ENCODE results near the gene SYT15. TPM values are rescaled to one million over a fixed set of nuclear protein-coding genes. Genes with fewer than 3 reads are reported as not detected.

Gene SYT15
- total and polyA plus RNA-seq, 2 donors (not counting 3 experiments of a cell fraction or from before 2014, with no cell fraction given), result 0.50 to 0.75 TPM

- no peak for FAIRE-seq
- Histone ChIP-seq H3K79me2 (ENCODE audit: control insufficient read depth, insufficient read depth, low read length) (no peaks in the 10 kb centered on the region), H3K4me2 (ENCODE audit: insufficient read depth, low read length) (no peak overlapping the region), H3K27ac (ENCODE audit: insufficient read depth, low read depth, low read length) (no peak overlapping the region), H2AFZ (ENCODE audit: low read depth, low read length) (no peak overlapping the region), H3K27me3 (ENCODE audit: control insufficient read depth in 2 of 2, insufficient read depth in 2 of 2, low read length in 2 of 2) (peaks cover 22 to 35% of the 10 kb centered on the region in 2 experiments), H3K36me3 (ENCODE audit: control insufficient read depth in 2 of 2, extremely low read depth in 1 of 2, insufficient read depth in 2 of 2, low read length in 2 of 2) (no peaks in the 10 kb centered on the region), H3K4me1 (ENCODE audit: control insufficient read depth, extremely low read depth, insufficient read depth, low read length) (no peaks in the 10 kb centered on the region), H3K9me3 (replicated peaks; ENCODE audit: control insufficient read depth, insufficient read depth, low read length) (no peaks in the 10 kb centered on the region), H3K4me3 (replicated peaks in 1 of 3; ENCODE audit: insufficient read depth in 1 of 3, low read depth in 1 of 3, low read length in 3 of 3) (no peak overlapping the region), H3K9ac (replicated peaks; ENCODE audit: extremely low read depth, insufficient read depth, low read length) (no peak overlapping the region), H4K20me1 (replicated peaks; ENCODE audit: control insufficient read depth, extremely low read depth, insufficient read depth, low read length) (no peaks in the 10 kb centered on the region), H3K9me1 (replicated peaks; ENCODE audit: control insufficient read depth, extremely low read depth, insufficient read depth, low read length) (no peaks in the 10 kb centered on the region)
- TF ChIP-seq MAX (IDR thresholded peaks at IDR 0.05; ENCODE audit: insufficient read depth, insufficient read length), result no peak
- no peak for TF ChIP-seq FOS (IDR thresholded peaks at IDR 0.05; ENCODE audit: borderline replicate concordance, insufficient read depth, low read length)
- no peak for TF ChIP-seq GATA2 (IDR thresholded peaks at IDR 0.05; ENCODE audit: insufficient read depth, insufficient read length, low read depth, low read length)
- no peak for TF ChIP-seq POLR2A (IDR thresholded peaks at IDR 0.05; ENCODE audit: low read depth, low read length)
- no peak for TF ChIP-seq EZH2 (IDR thresholded peaks at IDR 0.05; ENCODE audit: borderline replicate concordance, low read depth, low read length, severe bottlenecking)
- no peak for TF ChIP-seq POLR2AphosphoS5 (IDR thresholded peaks at IDR 0.05; ENCODE audit: insufficient read depth, low read depth, low read length)
- no peak for TF ChIP-seq JUN (IDR thresholded peaks at IDR 0.05; ENCODE audit: borderline replicate concordance, insufficient read depth, insufficient read length, low read depth)
- no peak for TF ChIP-seq MYC (IDR thresholded peaks at IDR 0.05; ENCODE audit: low read depth, low read length)
- no peak for TF ChIP-seq CTCF (IDR thresholded peaks at IDR 0.05; ENCODE audit: extremely low read depth in 1 of 2, insufficient read depth in 1 of 2, low read depth in 1 of 2, low read length in 2 of 2)
- no peak for DNase-seq (ENCODE audit: low read depth, low spot score)
- dilution Hi-C loops (cut with MboI; ENCODE audit: extremely low pct_ligation_motif_present, low sequenced_read_pairs), result no loop called here
- CTCF ChIA-PET, result interaction anchor here (1.4 kb wide), 2 partner anchors 13 to 17 kb away, joined by 3 to 4 read pairs; no protein-coding TSS in a partner anchor
- BruUV-seq (replicated peaks), result no TSS peak
- POLR2A ChIA-PET, result no interaction called here
- intact Hi-C loops (cut with micrococcal nuclease), result loop anchor here (1.0 kb wide), 1 partner anchor 11 kb away; no protein-coding TSS in a partner anchor
Measured at GRCh38 chr10:46557319-46558121, 21.4 kb upstream of the SYT15 start.
